DMS153 treated with DMSO at 0.1 percent for 48 hours (cell line): ENCODE results near the gene OLFM2.
"Not testable (repeated sequence)": the region's sequence is repeated elsewhere in the genome, so short reads cannot be mapped to it uniquely, and the experiment has no call there.

ENCODE experiments used
- DNase-seq: peaks from one replicate; lab custom pipeline; 2025; ENCODE audit not compliant: unreplicated experiment; lab: John Stamatoyannopoulos, UW

The OLFM2 gene

GRCh38 chr19:9836021-9836420 is 100.3 kb downstream of the OLFM2 start:
- DNase-seq = no peak

DNA sequence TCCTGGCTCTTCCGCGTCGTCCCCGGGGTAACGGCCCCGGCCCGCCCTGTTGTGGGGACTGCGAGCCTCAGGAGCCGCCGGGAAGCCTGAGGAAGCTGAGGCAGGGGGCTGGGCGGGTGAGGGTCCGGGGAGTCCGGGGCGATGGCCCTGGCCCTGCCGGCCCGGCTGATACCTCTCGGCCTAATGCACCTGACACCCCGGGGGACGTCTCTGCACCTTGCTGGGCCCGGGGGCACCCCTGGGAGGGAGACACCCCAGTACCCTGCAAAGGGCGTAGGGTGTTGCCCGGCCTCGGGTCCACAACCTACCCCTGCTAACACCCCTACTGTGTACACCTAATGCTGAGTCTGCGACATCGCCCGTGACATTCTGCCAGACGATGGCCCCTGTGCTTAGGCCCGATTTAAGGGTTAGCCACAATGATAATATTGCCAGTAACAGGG is 100.8 kb downstream of the OLFM2 start:
- DNase-seq = no peak

GRCh38 chr19:9834726-9835506 is 101.4 kb downstream of the OLFM2 start, which contains the start of gene PIN1:
Gene PIN1, plus strand, starts transcription at chr19:9835318. Its CDS starts 27 bp downstream, at chr19:9835345.
- DNase-seq = peak; percentile 97

DNA sequence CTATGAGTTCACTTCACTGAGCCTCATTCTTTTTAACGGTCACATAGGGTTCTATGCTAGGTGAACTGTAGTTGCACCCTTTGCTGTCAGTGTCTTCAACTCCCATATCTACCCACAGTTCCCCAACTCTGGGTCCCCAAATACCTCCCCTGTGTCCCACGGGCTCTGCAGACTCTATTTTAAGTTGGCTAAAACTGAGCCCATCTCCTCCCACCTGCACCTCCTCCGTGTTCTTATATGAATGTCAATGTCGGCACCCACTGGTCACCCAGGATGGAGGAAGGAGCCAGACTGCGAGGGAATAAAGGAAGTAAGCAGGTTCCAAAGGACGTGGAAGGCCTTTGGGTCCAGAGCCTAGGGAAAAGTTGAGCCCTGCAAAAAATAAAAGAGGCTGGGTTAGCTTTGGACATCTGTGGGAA is 102.0 kb downstream of the OLFM2 start:
- no peak for DNase-seq

DNA sequence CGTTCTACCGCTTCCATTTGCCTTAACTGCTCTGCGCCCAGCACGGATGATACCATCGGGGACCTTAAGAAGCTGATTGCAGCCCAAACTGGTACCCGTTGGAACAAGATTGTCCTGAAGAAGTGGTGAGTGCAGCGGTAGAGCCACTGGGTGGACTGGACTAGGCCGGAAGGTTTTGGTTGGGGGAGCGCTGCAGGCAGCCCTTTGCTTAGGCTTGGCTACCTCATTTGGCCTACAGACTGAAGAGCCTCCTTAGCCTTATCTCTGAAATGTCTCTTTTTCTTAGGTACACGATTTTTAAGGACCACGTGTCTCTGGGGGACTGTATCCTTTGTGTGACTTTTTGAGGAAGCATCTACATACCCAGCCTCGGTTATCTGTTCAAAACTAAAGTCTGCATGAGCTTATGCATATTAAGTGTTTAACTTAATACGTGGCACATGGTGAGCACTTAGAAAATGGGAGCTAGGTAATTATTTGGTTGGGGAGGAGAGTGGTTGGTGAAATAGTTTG is 107.7 kb downstream of the OLFM2 start:
- DNase-seq = no peak

GRCh38 chr19:9827289-9828238 is 108.8 kb downstream of the OLFM2 start, which contains the start of gene UBL5:
Gene UBL5, plus strand, starts transcription at chr19:9827918. Its CDS starts 420 bp downstream, at chr19:9828338.
- peak; percentile 77 for DNase-seq

- no peak for DNase-seq
Measured at GRCh38 chr19:9823816-9824215, 112.5 kb downstream of the OLFM2 start.

- not testable (repeated sequence) for DNase-seq
Measured at GRCh38 chr19:9820034-9820433, 116.3 kb downstream of the OLFM2 start.

DNA sequence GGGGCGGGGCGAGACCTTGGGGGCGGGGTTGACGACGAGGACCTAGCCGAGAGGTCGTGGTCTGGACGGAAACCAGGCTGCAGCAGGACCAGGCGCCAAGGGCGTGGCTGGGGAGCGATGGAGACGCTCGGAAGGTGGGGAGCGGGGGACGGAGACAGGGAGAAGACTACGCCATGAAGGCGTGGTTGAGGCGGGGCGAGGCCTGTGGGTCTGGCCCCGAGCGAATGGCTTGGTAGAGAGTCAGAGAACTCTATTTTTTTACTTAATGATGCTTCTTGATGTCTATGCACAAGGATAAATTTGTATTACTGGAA is 116.8 kb downstream of the OLFM2 start:
- DNase-seq = no peak

DNA sequence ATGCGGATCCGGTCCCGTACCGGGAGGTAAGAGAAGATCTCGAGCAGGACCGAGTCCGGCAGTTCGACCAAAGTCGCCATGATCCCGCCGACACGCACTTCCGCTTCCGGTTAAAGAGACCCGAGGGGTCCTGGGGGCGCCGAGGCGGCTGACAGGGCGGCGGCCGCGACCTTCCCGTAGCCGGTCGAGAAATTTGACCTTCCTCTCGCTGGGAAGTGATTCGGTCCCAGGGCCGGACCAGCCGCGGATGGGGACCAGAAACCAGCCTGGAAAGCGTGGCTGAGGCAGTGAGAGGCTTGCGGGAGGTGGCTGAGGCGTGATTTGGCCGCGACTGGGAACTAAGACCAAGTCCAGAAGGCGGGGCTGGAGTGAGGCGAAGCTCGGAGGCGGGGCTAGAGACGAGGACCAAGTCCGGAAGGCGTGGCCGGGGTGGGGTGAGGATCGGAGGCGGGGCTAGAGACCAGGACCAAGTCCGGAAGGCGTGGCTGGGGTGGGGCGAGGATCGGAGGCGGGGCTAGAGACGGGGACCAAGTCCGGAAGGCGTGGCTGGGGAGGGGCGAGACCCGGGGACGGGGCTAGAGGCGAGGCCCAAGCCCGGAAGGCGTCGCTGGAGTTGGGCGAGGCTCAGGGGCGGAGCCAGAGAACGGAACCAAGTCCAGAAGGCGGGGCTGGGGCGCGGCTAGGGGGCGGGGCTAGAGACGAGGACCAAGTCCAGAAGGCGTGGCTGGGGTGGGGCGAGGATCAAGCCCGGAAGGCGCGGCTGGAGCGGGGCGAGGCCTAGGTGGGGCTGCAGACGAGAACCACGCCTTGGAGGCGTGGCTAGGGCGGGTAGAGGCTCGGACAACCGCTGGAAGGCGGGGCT is 117.3 kb downstream of the OLFM2 start, which contains the start of gene FBXL12:
Gene FBXL12, minus strand, starts transcription at position 346 of the 862 bp plus-strand sequence. Its CDS starts 266 bp downstream, at position 80.
- peak; percentile 100 for DNase-seq

DNA sequence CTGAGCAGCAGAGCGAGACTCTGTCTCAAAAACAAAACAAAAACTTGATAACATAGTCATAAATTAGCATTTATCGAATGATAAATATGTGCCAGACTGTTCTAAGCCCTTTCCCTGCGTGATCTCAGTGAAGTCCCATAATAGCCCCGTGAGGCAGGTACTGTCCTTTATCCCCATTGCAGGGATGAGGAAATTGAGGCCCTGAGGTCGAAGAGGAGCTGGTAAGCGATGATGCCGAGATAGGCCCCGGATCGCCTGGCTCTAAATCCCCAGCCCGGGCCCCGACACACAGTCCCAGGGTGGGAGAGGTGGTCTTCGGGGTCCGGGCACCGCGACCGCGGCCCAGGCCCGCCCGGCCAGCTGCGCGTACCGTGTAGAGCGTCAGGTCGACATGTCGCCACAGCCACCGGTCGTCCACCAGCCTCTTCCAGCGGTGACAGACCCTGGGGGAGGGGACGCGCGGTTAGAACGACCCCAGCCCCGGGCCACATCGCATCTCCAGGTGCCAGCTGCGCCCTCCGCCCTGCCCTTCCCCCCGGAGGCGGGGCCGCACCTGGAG is 118.1 kb downstream of the OLFM2 start:
- DNase-seq = no peak

DNA sequence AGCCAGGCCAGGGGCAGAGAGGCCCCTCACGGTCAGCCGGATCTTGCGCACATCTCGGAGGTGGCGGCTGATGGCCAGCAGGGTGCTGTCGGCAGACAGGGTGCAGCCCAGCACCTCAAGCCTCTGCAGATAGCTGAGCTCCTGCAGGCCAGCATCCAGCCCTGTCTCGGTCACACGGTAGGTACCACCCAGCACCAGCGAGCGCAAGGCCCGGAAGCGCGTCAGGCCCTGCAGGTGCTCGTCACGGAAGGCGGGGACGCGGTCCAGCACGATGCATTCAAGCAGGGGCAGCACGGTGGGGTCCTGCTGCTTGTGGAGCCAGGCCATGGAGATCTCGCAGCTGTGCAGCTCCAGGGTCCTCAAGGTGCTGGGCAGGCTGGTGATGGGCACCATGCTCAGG is 125.2 kb downstream of the OLFM2 start:
- no peak for DNase-seq

DNA sequence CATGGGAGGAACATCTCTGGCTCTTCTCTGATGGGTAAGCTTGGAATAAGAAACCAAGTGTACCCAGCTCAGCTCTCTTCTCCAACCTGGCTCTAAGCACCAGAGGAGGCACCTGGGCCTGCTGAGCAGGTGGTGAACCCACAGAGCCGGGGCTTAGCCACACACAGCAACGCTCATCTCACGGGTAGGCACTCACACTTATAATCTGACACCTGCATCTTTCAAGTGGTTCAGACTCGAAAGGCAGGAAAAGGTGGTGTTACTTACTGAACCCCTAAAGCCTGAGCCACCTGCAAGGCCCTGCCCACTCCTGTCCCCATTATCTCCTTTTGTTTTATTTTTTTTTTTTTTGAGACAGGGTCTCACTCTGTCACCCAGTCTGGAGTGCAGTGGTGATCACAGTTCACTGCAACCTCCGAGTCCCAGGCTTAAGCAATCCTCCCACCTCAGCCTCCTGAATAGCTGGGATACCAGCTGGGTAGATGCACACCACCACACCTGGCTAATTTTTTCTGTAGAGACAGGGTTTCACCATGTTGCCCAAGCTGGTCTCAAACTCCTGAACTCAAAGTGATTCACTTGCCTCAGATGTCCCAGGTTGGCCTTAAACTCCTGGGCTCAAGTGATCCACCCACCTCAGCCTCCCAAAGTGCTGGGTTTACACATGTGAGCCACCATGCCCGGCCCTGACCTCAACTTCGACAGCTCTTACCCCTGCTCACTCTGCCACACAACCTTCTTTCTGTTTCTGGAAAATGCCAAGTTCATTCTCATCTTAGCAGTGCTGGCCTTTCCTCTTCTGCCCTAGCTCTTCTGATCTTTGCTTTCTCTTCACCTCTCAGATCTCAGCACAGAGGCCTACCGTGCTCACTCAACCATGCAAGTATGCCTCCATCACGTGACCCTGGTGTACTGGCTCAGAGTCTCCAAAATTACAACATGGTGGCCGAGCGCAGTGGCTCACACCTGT is 127.2 kb downstream of the OLFM2 start:
- DNase-seq = no peak

- no peak for DNase-seq
Measured at GRCh38 chr19:9806803-9807202, 129.5 kb downstream of the OLFM2 start.
